Measurements from ENCODE around the gene TNFRSF1B.

- TF ChIP-seq POLR2A (IDR thresholded peaks at IDR 0.05; ENCODE audit: low read length) (no peak), GATA1 (IDR thresholded peaks at IDR 0.05; ENCODE audit: low read depth, low read length) (no peak)
Observed at GRCh38 chr1:12125422-12126355, 41.1 kb upstream of the TNFRSF1B start.

Measured in erythroblast (primary cell).